ENCODE results near the gene CBX5. TPM values are rescaled to one million over a fixed set of nuclear protein-coding genes. Genes with fewer than 3 reads are reported as not detected.
"Not testable (repeated sequence)": the region's sequence is repeated elsewhere in the genome, so short reads cannot be mapped to it uniquely, and the experiment has no call there.

Gene CBX5
- total RNA-seq, 2 experiments from 2014 or later, result 115 to 299 TPM

GRCh38 chr12:54229624-54230212, 50.2 kb downstream of the CBX5 start:
- H4K20me1 ChIP-seq (ENCODE audit: insufficient read depth, low read length), result no peaks in the 10 kb centered on the region; the same call in 1 of the 2 replicates
- no peaks in the 10 kb centered on the region for H3K4me1 ChIP-seq (ENCODE audit: insufficient read depth, low read length, poor library complexity, severe bottlenecking)
- no peaks in the 10 kb centered on the region for H3K79me2 ChIP-seq (ENCODE audit: insufficient read depth, low read depth, low read length)
- BruUV-seq (replicated peaks), result no TSS peak
- H3K36me3 ChIP-seq (ENCODE audit: insufficient read depth, low read length), result peaks cover 12% of the 10 kb centered on the region; the same call in 1 of the 2 replicates
- TF ChIP-seq CTCF (conservative IDR thresholded peaks at IDR 0.05; ENCODE audit: low read length) (no peak), EZH2phosphoT487 (IDR thresholded peaks at IDR 0.05; ENCODE audit: borderline replicate concordance, low read depth, low read length) (no peak)
- no peak for DNase-seq (ENCODE audit: low spot score)
- no peak overlapping the region for H3K4me3 ChIP-seq (ENCODE audit: low read depth, low read length, poor library complexity, severe bottlenecking)
- H3K4me2 ChIP-seq (ENCODE audit: low read length), result no peak overlapping the region
- no peaks in the 10 kb centered on the region for H3K9me3 ChIP-seq (ENCODE audit: low read length)
- H3K9me2 ChIP-seq (ENCODE audit: insufficient read depth, low read length), result no peaks in the 10 kb centered on the region
- POLR2A ChIA-PET, result interaction anchor here (0.6 to 2.7 kb wide), 2 partner anchors 8 to 12 kb away, joined by 5 to 9 read pairs; no protein-coding TSS in a partner anchor
- CTCF ChIA-PET (ENCODE audit: unreplicated experiment), result interaction anchor here (1.2 kb wide), 1 partner anchor 11 kb away, joined by 3 read pairs; no protein-coding TSS in a partner anchor
- intact Hi-C loops (cut with micrococcal nuclease; ENCODE audit: unreplicated experiment), result no loop called here
- H3K27ac ChIP-seq (ENCODE audit: low read depth, low read length, poor library complexity, severe bottlenecking), result no peak overlapping the region
- H2AFZ ChIP-seq (ENCODE audit: low read length), result no peak overlapping the region

- Histone ChIP-seq H3K36me3 (ENCODE audit: insufficient read depth, low read length) (peaks cover 7% of the 10 kb centered on the region; the same call in 1 of the 2 replicates), H3K27ac (ENCODE audit: low read depth, low read length, poor library complexity, severe bottlenecking) (no peak overlapping the region), H3K4me1 (ENCODE audit: insufficient read depth, low read length, poor library complexity, severe bottlenecking) (no peaks in the 10 kb centered on the region), H2AFZ (ENCODE audit: low read length) (no peak overlapping the region), H4K20me1 (ENCODE audit: insufficient read depth, low read length) (no peaks in the 10 kb centered on the region; the same call in 1 of the 2 replicates), H3K9me3 (ENCODE audit: low read length) (no peaks in the 10 kb centered on the region), H3K4me2 (ENCODE audit: low read length) (no peak overlapping the region), H3K9me2 (ENCODE audit: insufficient read depth, low read length) (no peaks in the 10 kb centered on the region), H3K4me3 (ENCODE audit: low read depth, low read length, poor library complexity, severe bottlenecking) (no peak overlapping the region), H3K79me2 (ENCODE audit: insufficient read depth, low read depth, low read length) (no peaks in the 10 kb centered on the region)
- intact Hi-C loops (cut with micrococcal nuclease; ENCODE audit: unreplicated experiment), result no loop called here
- ChIA-PET CTCF (ENCODE audit: unreplicated experiment) (interaction anchor here (1.2 kb wide), 1 partner anchor 10 kb away, joined by 3 read pairs; no protein-coding TSS in a partner anchor), POLR2A (interaction anchor here (0.6 to 2.7 kb wide), 7 partner anchors 10 to 212 kb away, joined by 3 to 9 read pairs (median 3); no protein-coding TSS in a partner anchor)
- no TSS peak for BruUV-seq (replicated peaks)
- TF ChIP-seq EZH2phosphoT487 (IDR thresholded peaks at IDR 0.05; ENCODE audit: borderline replicate concordance, low read depth, low read length), result no peak
- TF ChIP-seq CTCF (conservative IDR thresholded peaks at IDR 0.05; ENCODE audit: low read length), result no peak
- DNase-seq (ENCODE audit: low spot score), result no peak
Measured at GRCh38 chr12:54228471-54228870, 51.5 kb downstream of the CBX5 start.

- POLR2A ChIA-PET, result interaction anchor here (1.1 to 2.7 kb wide), 5 partner anchors 10 to 211 kb away, joined by 3 to 9 read pairs (median 3); no protein-coding TSS in a partner anchor
- CTCF ChIA-PET (ENCODE audit: unreplicated experiment), result interaction anchor here (1.0 kb wide), 1 partner anchor 152 kb away, joined by 3 read pairs; no protein-coding TSS in a partner anchor
- H3K4me1 ChIP-seq (ENCODE audit: insufficient read depth, low read length, poor library complexity, severe bottlenecking); H3K27ac ChIP-seq (ENCODE audit: low read depth, low read length, poor library complexity, severe bottlenecking); H3K4me3 ChIP-seq (ENCODE audit: low read depth, low read length, poor library complexity, severe bottlenecking); H2AFZ ChIP-seq (ENCODE audit: low read length); H3K9me2 ChIP-seq (ENCODE audit: insufficient read depth, low read length); BruUV-seq (replicated peaks); DNase-seq (ENCODE audit: low spot score); H3K79me2 ChIP-seq (ENCODE audit: insufficient read depth, low read depth, low read length); H3K36me3 ChIP-seq (ENCODE audit: insufficient read depth, low read length); H3K4me2 ChIP-seq (ENCODE audit: low read length); intact Hi-C loops (cut with micrococcal nuclease; ENCODE audit: unreplicated experiment); H4K20me1 ChIP-seq (ENCODE audit: insufficient read depth, low read length); H3K9me3 ChIP-seq (ENCODE audit: low read length): not testable (repeated sequence)
Measured at GRCh38 chr12:54227927-54228326, 52.0 kb downstream of the CBX5 start.
